Activated naive CD8-positive, alpha-beta T cell (primary cell): ENCODE data around the gene KIF6.

Experiments used
- H3K27ac Mint-ChIP-seq: one replicate; pipeline ENCODE4 v1.8.0; 2021; ENCODE audit warnings: mixed read lengths
- H3K27me3 Mint-ChIP-seq: one replicate; pipeline ENCODE4 v1.8.0; 2021; ENCODE audit warnings: mixed read lengths
- H3K36me3 Mint-ChIP-seq: one replicate; pipeline ENCODE4 v1.8.0; 2021; ENCODE audit warnings: mixed read lengths
- H3K4me1 Mint-ChIP-seq: one replicate; pipeline ENCODE4 v1.8.0; 2021; ENCODE audit warnings: low read depth, mixed read lengths
- H3K4me3 Mint-ChIP-seq: one replicate; pipeline ENCODE4 v1.8.0; 2021; ENCODE audit warnings: mild to moderate bottlenecking, mixed read lengths
- H3K9me3 Mint-ChIP-seq: one replicate; pipeline ENCODE4 v1.8.0; 2021; ENCODE audit warnings: low read depth, mixed read lengths

Gene KIF6

DNA sequence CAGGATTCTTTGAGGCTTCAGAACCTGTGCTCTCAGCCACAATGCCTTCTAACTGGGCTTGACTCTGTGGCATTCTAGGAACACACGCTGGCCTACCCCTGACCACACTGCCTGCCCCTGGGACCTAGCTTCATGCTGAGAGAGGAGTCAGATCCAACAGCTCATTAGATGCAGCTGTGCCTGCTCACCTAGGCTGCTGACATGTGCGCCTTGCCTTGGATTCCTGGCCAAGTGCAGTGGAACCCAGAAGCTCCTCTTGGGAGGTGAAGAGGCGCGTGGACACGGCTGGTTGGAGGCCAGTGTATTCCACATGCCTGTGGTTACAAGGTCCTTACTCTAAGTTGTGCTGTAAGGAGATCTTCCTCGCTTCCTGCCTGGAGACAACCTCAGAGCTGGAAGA, 378.0 kb downstream of the KIF6 start:
- Mint-ChIP-seq H3K9me3 (no peaks in the 10 kb centered on the region), H3K27me3 (no peaks in the 10 kb centered on the region), H3K27ac (no peak overlapping the region), H3K4me3 (no peak overlapping the region), H3K4me1 (no peaks in the 10 kb centered on the region), H3K36me3 (no peaks in the 10 kb centered on the region)

DNA sequence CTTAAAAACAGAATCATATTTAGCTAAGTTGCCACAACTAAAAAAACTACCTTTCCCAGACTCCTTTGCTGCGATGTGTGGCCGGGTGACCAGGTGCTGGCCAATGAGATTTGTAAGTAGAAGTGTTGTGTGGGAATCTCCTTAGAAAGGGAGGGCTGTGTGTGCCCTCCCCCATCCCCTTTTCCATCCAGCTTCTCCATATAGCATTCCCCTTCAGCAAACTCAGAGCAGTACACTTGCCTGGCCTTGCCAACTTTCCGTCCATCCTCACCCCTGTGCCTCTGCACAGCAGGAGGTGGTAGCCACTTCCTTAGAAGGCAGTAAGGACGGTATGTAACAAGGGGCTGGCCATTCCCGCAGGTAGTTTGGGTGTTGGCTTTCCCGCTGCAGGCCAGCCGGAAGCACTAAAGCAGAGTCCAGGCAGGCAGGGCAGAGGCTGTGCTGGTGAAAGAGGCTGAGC, 380.4 kb downstream of the KIF6 start:
- Mint-ChIP-seq H3K4me3 (no peak overlapping the region), H3K9me3 (no peaks in the 10 kb centered on the region), H3K4me1 (no peaks in the 10 kb centered on the region), H3K27me3 (no peaks in the 10 kb centered on the region), H3K36me3 (no peaks in the 10 kb centered on the region), H3K27ac (no peak overlapping the region)

DNA sequence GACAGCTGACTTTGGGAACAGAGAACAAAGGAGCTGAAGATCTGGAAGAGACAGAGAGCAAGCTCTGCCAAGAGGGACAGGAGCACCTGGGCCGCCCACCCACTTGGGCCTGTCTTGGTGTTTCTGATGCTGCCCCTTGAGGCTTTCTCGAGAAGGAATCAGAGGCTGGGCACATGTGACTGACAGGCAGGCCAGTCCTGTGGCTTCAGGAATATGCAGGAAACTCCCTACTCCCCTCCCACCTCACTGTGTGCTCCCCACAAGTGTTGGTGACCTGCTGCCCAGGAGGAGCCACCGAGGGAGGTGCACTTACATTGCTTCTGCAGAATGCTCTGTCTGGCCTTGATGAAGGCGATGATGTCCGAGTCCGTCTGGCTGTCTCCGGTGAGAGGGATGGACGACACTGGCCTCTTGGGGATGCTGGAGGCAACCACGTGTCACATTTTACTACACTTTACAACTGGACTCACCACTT, 381.8 kb downstream of the KIF6 start:
- H3K27me3 Mint-ChIP-seq: peaks cover 3% of the 10 kb centered on the region
- H3K4me3 Mint-ChIP-seq: no peak overlapping the region
- H3K9me3 Mint-ChIP-seq: no peaks in the 10 kb centered on the region
- H3K36me3 Mint-ChIP-seq: no peaks in the 10 kb centered on the region
- H3K27ac Mint-ChIP-seq: no peak overlapping the region
- no peaks in the 10 kb centered on the region for H3K4me1 Mint-ChIP-seq

DNA sequence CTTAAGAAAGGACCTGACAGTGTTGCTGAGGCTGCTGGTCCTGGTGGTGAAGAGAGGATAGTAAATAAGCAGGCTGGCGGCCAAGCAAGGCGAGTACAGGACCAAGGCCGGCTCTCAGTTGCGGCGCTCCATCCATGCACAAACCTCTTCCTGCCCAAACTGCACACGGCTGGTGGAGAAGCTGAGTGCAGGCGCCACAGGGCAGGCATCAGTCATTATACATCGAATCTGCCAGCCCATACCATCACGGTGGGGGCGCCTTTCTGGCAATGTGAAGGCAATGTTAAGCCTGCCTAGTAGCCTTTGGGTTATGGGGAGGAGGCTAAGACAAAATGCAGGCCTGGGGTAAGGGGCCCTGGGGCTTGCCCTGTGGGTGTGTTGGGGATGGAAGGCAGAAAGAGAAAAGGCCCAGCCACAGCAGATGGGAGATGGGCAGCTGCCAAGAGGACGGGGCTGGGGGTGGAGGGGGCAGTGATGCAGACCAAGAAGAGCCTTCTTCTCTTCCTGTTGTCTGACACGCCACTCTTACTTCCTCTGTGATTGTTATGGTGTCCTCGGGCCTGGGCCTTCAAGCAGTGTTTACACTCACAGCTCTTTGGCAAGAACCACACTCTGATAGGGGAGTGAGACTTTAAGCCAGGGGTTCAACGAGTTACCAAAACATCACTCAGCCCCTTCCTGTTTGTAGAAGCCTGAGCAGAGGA, 382.4 kb downstream of the KIF6 start:
- Mint-ChIP-seq H3K36me3 (no peaks in the 10 kb centered on the region), H3K27ac (no peak overlapping the region), H3K4me3 (no peak overlapping the region), H3K27me3 (peaks cover 7% of the 10 kb centered on the region), H3K9me3 (no peaks in the 10 kb centered on the region), H3K4me1 (no peaks in the 10 kb centered on the region)

GRCh38 chr6:39341937-39342336, 383.3 kb downstream of the KIF6 start:
- H3K36me3 Mint-ChIP-seq: no peaks in the 10 kb centered on the region
- no peak overlapping the region for H3K27ac Mint-ChIP-seq
- no peaks in the 10 kb centered on the region for H3K9me3 Mint-ChIP-seq
- peaks cover 11% of the 10 kb centered on the region for H3K27me3 Mint-ChIP-seq
- H3K4me3 Mint-ChIP-seq: no peak overlapping the region
- H3K4me1 Mint-ChIP-seq: no peaks in the 10 kb centered on the region

DNA sequence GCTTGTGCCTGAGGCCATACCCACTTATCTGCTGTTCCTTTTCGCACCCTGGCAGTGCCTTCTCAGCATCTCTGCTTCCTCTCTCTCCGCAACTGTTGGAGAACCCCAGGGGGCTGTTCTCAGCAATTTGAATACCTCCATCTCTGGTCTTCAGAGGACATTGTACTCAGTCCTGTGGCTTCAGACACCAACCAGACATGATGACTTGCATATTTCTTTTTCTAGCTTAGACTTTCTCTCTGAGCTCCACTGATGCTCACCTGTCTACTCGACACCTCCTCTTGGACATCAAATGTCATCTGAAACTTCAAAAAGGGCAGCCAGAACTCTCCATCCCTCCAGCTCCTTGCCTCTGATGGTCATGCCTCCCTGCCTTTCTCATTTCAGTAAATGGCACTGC, 383.9 kb downstream of the KIF6 start:
- Mint-ChIP-seq H3K4me1 (peaks cover 4% of the 10 kb centered on the region), H3K9me3 (no peaks in the 10 kb centered on the region), H3K36me3 (no peaks in the 10 kb centered on the region), H3K4me3 (no peak overlapping the region), H3K27me3 (peaks cover 11% of the 10 kb centered on the region), H3K27ac (no peak overlapping the region)

- H3K4me1 Mint-ChIP-seq: peaks cover 10% of the 10 kb centered on the region
- H3K4me3 Mint-ChIP-seq: no peak overlapping the region
- peaks cover 15% of the 10 kb centered on the region for H3K27me3 Mint-ChIP-seq
- H3K9me3 Mint-ChIP-seq: no peaks in the 10 kb centered on the region
- no peaks in the 10 kb centered on the region for H3K36me3 Mint-ChIP-seq
- no peak overlapping the region for H3K27ac Mint-ChIP-seq
These were observed 385.2 kb downstream of the KIF6 start for GRCh38 chr6:39339868-39340550.

GRCh38 chr6:39339096-39339867, 385.9 kb downstream of the KIF6 start:
- H3K9me3 Mint-ChIP-seq: no peaks in the 10 kb centered on the region
- no peak overlapping the region for H3K27ac Mint-ChIP-seq
- H3K4me1 Mint-ChIP-seq: peaks cover 10% of the 10 kb centered on the region
- H3K36me3 Mint-ChIP-seq: no peaks in the 10 kb centered on the region
- H3K4me3 Mint-ChIP-seq: no peak overlapping the region
- peaks cover 15% of the 10 kb centered on the region for H3K27me3 Mint-ChIP-seq

DNA sequence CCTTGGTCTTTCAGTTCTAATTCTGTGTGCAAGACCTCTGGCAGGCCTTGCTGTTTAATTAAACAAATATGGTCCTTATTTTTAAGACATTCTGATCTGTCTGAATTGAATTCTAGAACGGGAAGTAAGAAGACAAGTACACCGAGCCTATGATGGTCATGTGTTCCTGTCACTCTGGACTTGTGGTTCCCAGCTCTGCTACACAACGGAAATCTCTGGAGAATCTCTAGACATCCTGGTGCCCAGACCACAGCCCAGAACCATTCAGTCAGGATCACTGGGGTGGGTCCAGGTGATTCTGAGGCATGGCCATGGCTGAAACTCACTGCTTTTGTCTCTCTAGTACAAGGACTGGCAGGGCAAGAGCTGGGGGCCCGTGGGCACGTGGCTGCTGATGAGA, 386.8 kb downstream of the KIF6 start:
- Mint-ChIP-seq H3K27me3 (peaks cover 15% of the 10 kb centered on the region), H3K27ac (no peak overlapping the region), H3K4me1 (peaks cover 10% of the 10 kb centered on the region), H3K4me3 (no peak overlapping the region), H3K9me3 (no peaks in the 10 kb centered on the region), H3K36me3 (no peaks in the 10 kb centered on the region)

- Mint-ChIP-seq H3K27ac (no peak overlapping the region), H3K4me1 (peaks cover 10% of the 10 kb centered on the region), H3K27me3 (peaks cover 17% of the 10 kb centered on the region), H3K9me3 (no peaks in the 10 kb centered on the region), H3K36me3 (no peaks in the 10 kb centered on the region), H3K4me3 (no peak overlapping the region)
These were observed 389.2 kb downstream of the KIF6 start for GRCh38 chr6:39335780-39336545.

- H3K27me3 Mint-ChIP-seq: peaks cover 16% of the 10 kb centered on the region
- no peak overlapping the region for H3K27ac Mint-ChIP-seq
- H3K4me1 Mint-ChIP-seq: peaks cover 10% of the 10 kb centered on the region
- no peaks in the 10 kb centered on the region for H3K36me3 Mint-ChIP-seq
- H3K9me3 Mint-ChIP-seq: no peaks in the 10 kb centered on the region
- H3K4me3 Mint-ChIP-seq: no peak overlapping the region
These were observed 391.4 kb downstream of the KIF6 start for GRCh38 chr6:39333644-39334438.

GRCh38 chr6:39330476-39330875, 394.7 kb downstream of the KIF6 start:
- H3K9me3 Mint-ChIP-seq: no peaks in the 10 kb centered on the region
- no peak overlapping the region for H3K27ac Mint-ChIP-seq
- no peak overlapping the region for H3K4me3 Mint-ChIP-seq
- H3K27me3 Mint-ChIP-seq: peaks cover 4% of the 10 kb centered on the region
- no peaks in the 10 kb centered on the region for H3K4me1 Mint-ChIP-seq
- no peaks in the 10 kb centered on the region for H3K36me3 Mint-ChIP-seq

DNA sequence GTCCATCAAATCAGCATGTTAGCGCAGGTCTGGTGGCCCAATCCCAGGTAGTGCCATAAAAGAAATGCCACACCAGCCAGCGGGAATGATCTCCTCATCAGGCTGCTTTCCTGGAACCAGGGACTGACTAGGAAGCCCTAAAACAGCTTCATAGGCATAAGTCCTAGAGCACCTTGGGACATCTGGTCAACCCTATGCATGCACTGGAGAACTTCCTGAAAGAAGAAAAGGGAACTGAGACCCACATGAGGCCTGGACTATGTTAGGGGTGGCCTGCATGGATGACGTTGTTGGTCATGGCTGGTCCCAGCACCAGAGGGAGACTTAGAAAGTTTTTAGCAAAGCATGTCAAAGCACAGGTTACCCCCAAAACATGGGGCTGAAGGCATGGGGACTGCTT, 395.2 kb downstream of the KIF6 start:
- H3K9me3 Mint-ChIP-seq: no peaks in the 10 kb centered on the region
- H3K4me1 Mint-ChIP-seq: no peaks in the 10 kb centered on the region
- no peak overlapping the region for H3K4me3 Mint-ChIP-seq
- H3K27me3 Mint-ChIP-seq: peaks cover 4% of the 10 kb centered on the region
- no peaks in the 10 kb centered on the region for H3K36me3 Mint-ChIP-seq
- no peak overlapping the region for H3K27ac Mint-ChIP-seq

DNA sequence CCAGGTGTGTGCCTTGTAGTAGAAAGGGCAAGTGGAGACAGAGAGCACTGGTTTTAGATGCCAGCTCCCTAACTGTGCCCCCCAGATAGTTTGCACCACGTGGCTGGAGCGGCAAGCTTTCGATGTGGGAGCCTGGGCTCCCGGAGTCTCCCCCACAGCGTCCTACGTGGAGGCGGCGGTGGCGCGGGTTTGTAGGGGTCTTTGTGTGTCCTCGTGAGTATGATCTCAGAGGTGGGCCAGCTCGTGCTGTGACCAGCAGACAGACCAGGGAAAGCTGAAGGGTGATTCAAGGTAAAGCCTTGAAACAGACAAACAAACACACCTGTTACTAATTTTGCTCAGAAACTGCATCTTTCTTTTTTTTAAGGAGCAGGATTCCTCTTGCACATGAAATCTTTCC, 397.1 kb downstream of the KIF6 start:
- Mint-ChIP-seq H3K27ac (no peak overlapping the region), H3K4me1 (no peaks in the 10 kb centered on the region), H3K9me3 (no peaks in the 10 kb centered on the region), H3K27me3 (peaks cover 4% of the 10 kb centered on the region), H3K36me3 (no peaks in the 10 kb centered on the region), H3K4me3 (no peak overlapping the region)
